ELF-1 (cell line): ENCODE measurements around the gene CACNA1S.
A peak's percentile ranks its signal among the peaks of the same experiment; 100 is the strongest.

Experiments used
- DNase-seq: peaks from one replicate; pipeline ENCODE4 v3.0.0-alpha.2; 2016; ENCODE audit warnings: low read depth, low spot score

CACNA1S gene

GRCh38 chr1:201063145-201063544 is 49.1 kb downstream of the CACNA1S start:
- DNase-seq = no peak

GRCh38 chr1:201062511-201063091 is 49.6 kb downstream of the CACNA1S start:
- peak; percentile 54 for DNase-seq

DNA sequence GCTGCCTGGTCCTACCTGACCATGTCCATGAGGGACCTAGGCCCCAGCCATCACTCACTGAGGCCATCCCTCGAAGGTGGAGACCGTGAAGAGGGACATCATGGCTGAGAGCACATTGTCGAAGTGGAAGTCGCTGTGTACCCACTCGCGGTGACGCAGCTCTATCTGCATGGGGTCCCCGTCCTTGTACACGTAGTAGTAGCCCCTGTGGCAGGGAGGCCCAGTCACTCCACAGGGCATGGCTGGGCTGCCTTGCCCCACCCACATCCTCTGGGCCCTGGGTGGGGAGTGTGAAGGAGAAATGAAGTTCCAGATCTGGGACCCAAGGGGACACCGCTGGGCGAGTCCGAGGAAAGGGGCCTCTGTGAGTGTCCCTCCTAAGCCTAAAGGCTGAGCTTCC is 50.3 kb downstream of the CACNA1S start:
- DNase-seq = no peak

GRCh38 chr1:201061049-201061448 is 51.2 kb downstream of the CACNA1S start:
- no peak for DNase-seq

DNA sequence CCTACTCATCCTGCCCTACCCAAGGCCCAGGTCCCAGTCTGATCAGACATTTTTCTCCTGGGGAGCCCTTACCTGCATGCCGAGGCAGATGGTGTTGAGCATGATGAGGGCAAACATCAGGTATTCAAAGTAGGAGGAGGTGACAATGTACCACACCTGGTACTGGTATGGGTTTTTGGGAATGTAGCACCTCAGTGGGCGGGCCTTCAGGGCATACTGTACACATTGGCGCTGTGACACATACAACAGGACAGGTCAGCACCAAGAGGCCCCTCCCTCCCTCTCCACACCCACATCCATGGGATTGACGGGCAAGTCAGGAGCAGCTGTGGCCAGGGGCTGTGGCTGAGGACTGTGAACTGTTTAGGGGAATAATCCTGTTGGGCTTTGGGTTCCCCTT is 51.6 kb downstream of the CACNA1S start:
- DNase-seq = no peak

GRCh38 chr1:201059871-201060555 is 52.2 kb downstream of the CACNA1S start:
- DNase-seq = no peak

- peak; percentile 46 for DNase-seq
Measured at GRCh38 chr1:201059401-201059800, 52.8 kb downstream of the CACNA1S start.

DNA sequence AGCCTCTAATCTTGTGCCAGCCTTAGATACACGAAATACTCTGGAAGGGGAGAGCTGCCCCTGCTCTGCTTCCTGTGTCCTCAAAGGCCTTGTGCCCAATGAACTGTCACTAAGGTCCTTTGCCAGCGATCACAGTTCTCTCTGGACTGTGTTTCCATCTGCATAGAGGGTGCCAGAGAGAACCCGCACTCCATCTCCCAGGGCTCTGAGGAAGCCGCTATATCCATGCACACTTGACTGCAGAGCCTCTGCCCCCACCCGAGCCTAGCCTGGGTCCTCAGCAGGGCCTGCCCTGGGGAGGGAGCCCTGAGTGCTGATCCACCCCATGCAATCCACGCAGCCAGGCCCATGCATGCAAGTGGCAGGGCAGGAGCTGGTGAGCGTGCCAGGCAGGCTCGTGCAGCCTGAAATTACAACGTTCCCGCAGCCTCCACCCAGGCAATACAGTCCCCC is 58.1 kb downstream of the CACNA1S start:
- DNase-seq = no peak

DNA sequence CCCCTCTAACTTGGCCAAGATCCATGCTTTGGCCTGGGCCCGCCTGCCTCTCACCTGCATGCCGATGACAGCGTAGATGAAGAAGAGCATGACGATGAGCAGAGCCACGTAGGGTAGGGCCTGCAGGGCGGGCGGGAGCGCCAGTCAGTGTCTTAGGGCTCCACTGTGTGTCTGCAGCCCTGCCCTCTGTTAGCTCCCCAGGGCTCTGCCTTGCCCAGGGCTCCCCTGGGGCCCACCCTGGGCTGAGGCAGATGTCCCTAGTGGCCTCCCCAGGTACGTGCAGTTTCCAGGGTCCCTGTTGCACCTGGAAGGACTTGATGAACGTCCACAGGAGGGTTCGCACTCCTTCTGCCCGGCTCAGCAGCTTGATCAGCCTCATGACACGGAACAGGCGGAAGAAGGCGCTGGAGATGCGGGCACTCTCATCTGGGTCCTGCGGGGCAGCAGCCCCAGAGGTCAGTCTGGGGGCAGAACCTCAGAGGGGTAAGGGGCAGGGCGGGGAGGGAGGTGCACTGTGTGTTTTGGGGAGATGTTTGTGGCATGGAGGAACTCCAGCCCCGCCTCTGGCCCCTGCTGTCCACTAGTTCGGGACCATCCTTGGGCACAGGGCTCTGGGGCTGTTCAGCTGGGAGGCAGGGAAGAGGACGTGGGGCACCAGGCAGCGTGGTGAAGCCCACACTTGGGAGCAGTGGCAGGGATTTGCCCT is 58.9 kb downstream of the CACNA1S start:
- no peak for DNase-seq

- no peak for DNase-seq
Measured at GRCh38 chr1:201051399-201051798, 60.8 kb downstream of the CACNA1S start.

DNA sequence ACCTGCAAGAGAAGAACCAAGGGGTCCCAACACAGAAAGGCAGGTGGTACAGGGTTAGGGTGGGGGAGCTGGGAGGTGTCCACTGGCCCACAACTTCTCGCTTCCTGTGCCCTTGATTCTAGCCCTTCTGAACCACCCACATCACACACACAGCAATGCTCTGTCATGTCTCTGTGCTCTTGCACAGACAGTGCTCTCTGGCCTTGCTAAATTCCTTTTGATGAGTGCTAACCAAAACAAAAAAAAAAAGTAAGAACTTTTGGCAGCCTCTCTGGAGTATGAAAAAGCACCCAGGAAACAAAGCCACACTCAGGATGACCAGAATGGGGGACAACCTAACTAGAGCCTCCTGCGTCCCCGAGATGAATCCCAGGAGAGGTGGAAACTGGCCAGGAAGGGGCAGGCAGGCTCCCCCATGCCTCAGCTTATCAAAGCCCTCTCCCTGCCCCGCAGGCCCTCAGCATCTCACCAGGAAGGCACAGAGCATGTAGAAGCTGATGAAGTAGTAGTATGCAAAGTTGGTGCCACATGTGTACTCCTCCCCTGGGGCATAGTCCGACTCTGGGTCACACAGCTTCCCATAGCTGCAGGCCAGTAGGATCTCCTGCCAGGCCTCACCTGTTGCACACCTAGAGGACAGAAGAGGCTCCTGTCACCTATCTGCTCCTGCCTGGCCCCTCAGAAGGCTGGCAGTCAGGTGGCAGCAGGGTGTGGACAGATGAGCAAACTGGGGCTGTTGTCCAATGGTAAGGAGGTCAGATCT is 61.5 kb downstream of the CACNA1S start:
- DNase-seq = no peak

GRCh38 chr1:201049248-201049831 is 62.9 kb downstream of the CACNA1S start:
- no peak for DNase-seq

DNA sequence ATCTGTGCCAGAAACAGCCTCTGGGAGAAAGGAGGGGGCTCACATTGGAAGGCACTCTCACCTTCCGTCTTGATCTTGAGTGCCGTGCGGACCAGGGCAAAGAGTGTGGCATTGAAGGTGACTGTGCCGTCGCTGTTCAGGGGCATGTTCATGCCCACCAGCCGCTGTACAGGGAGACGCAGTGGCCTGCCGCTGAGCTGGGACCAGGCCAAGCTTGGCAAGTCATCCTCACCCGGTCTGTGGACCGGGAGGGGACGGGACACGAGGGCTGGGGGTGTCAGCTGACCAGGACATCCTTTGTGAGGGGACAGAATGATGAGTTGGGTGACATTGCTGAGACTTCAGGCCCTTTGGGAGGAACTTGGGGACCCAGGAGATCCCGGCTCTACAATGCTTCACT is 63.7 kb downstream of the CACNA1S start:
- no peak for DNase-seq

- DNase-seq = no peak
Measured at GRCh38 chr1:201044119-201044518, 68.1 kb downstream of the CACNA1S start.

- peak; percentile 72 for DNase-seq
Measured at GRCh38 chr1:201042779-201043461, 69.3 kb downstream of the CACNA1S start.

GRCh38 chr1:201041011-201041410 is 71.2 kb downstream of the CACNA1S start:
- no peak for DNase-seq

GRCh38 chr1:201039876-201040275 is 72.3 kb downstream of the CACNA1S start:
- DNase-seq = no peak

GRCh38 chr1:201039418-201039817 is 72.8 kb downstream of the CACNA1S start:
- DNase-seq = peak; percentile 23

GRCh38 chr1:201038186-201038876 is 73.9 kb downstream of the CACNA1S start:
- no peak for DNase-seq

GRCh38 chr1:201036188-201036842 is 75.9 kb downstream of the CACNA1S start:
- DNase-seq = no peak
